HG03095 (cell line): ENCODE data around the gene KAT8.
"Not testable (repeated sequence)": the region's sequence is repeated elsewhere in the genome, so short reads cannot be mapped to it uniquely, and the experiment has no call there.

Experiments
- ATAC-seq: cut with Tn5 transposase; IDR thresholded peaks from one replicate; pipeline ENCODE4 v1.9.1; 2021; ENCODE audit warnings: moderate library complexity; ENCODE audit not compliant: unreplicated experiment

The KAT8 gene

GRCh38 chr16:31144418-31144817, 27.0 kb downstream of the KAT8 start:
- not testable (repeated sequence) for ATAC-seq

- no peak for ATAC-seq
Measured at GRCh38 chr16:31145398-31145990, 28.0 kb downstream of the KAT8 start.

GRCh38 chr16:31147574-31147973, 30.1 kb downstream of the KAT8 start:
- ATAC-seq, result no peak

- ATAC-seq, result no peak
Measured at GRCh38 chr16:31148281-31148728, 30.8 kb downstream of the KAT8 start.

GRCh38 chr16:31148896-31149295, 31.4 kb downstream of the KAT8 start:
- no peak for ATAC-seq

GRCh38 chr16:31149332-31149731, 31.9 kb downstream of the KAT8 start:
- ATAC-seq, result no peak

- ATAC-seq, result no peak
Measured at GRCh38 chr16:31149894-31150890, 32.7 kb downstream of the KAT8 start, which contains the start of gene PRSS36. Gene PRSS36, minus strand, starts transcription at chr16:31150066. Its CDS starts 31 bp downstream, at chr16:31150035.

- not testable (repeated sequence) for ATAC-seq
Measured at GRCh38 chr16:31150976-31151375, 33.5 kb downstream of the KAT8 start.

GRCh38 chr16:31157136-31157535, 39.7 kb downstream of the KAT8 start:
- no peak for ATAC-seq

GRCh38 chr16:31167315-31167714, 49.9 kb downstream of the KAT8 start:
- no peak for ATAC-seq

- ATAC-seq, result no peak
Measured at GRCh38 chr16:31168848-31169247, 51.4 kb downstream of the KAT8 start.

GRCh38 chr16:31170048-31170447, 52.6 kb downstream of the KAT8 start:
- not testable (repeated sequence) for ATAC-seq

GRCh38 chr16:31177136-31177535, 59.7 kb downstream of the KAT8 start:
- ATAC-seq, result no peak

- ATAC-seq, result no peak
Measured at GRCh38 chr16:31179219-31179746, 61.8 kb downstream of the KAT8 start.

- peak; percentile 51 for ATAC-seq
Measured at GRCh38 chr16:31179747-31180459, 62.4 kb downstream of the KAT8 start, which contains the start of gene FUS. Gene FUS, plus strand, starts transcription at chr16:31180139. Its CDS starts 76 bp downstream, at chr16:31180215.
